Activated CD8-positive, alpha-beta memory T cell treated with anti-CD3 and anti-CD28 coated beads, Interleukin-2, amount 50 U/mL, for 1 hour (primary cell): ENCODE measurements around the gene MTO1.
A peak's percentile ranks its signal among the peaks of the same experiment; 100 is the strongest.
"Not testable (repeated sequence)": the region's sequence is repeated elsewhere in the genome, so short reads cannot be mapped to it uniquely, and the experiment has no call there.

ENCODE experiments used
- DNase-seq: peaks from one replicate; pipeline ENCODE4 v3.0.0-alpha.2; 2020; ENCODE audit errors: extremely low read depth

MTO1 gene

DNA sequence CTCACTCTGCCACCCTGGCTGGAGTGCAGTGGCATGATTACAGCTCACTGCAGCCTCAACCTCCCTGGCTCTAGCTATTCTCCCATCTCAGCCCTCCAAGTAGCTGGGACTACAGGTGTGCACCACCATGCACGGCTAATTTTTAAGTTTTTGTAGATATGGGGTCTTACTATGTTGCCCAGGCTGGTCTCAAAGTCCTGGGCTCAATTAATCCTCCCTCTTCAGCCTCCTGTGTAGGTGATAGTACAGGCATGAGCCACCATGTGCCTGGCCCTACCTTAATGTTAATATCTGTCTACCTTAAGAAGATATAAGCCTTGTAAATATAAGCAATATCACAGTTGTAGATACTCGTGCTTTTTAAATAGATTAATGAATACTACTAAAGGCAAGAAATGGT is 42.6 kb downstream of the MTO1 start:
- DNase-seq, result no peak

DNA sequence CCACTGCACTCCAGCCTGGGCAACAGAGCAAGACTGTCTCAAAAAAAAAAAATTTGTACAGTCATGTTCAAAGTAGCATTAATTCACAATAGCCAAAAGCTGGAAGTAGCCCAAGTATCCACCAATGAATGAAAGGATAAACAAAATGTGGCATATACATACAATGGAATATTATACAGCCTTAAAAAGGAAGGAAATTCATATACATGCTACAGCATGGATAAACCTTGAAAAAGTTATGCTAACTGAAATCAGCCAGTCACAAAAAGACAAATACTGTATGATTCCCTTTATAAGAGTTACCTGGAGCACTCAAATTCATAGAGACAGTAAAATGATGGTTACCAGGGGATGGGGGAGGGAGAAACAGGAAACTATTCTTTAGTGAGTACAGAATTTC is 43.6 kb downstream of the MTO1 start:
- DNase-seq, result no peak

DNA sequence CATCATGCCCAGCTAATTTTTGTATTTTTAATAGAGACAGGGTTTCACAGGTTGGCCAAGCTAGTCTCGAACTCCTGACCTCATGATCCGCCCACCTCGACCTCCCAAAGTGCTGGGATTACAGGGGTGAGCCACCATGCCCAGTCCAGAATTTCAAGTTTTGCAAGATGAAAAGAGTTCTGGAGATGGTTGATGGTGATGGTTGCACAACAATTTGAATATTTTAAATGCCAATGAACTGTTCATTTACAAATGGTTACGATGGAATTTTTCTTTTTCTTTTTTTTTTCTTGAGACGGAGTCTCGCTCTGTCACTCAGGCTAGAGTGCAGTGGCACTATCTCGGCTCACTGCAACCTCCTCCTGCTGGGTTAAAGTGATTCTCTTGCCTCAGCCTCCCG is 44.2 kb downstream of the MTO1 start:
- DNase-seq, result not testable (repeated sequence)

DNA sequence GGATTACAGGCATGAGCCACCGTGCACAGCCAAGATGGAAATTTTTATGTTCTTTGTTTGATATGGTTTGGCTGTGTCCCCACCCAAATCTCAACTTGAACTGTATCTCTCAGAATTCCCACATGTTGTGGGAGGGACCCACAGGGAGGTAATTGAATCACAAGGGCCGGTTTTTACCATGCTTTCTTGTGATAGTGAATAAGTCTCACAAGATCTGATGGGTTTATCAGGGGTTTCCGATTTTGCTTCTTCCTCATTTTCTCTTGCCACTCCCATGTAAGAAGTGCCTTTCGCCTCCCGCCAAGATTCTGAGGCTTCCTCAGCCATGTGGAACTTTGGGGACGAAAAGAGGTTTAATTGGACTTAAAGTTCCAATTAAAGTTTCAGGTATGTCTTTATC is 44.7 kb downstream of the MTO1 start:
- DNase-seq, result no peak

DNA sequence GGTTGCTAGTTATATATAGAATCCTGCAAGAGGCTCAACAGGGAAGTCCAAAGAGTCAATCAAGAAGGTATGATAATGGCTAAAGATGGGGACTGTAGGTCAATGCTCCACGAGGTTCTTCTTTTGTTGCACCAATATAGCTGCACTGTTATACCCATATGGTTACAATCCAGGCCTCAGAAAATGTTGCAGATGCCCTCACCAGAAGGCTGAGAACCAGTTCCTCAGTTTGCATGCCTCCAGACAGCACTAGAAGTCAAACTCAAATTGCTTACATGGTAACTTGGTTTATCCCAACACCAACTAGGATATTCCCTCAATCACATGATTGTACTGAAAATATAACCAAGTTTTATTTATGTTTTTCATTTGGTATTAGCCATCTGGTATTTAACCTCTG is 47.2 kb downstream of the MTO1 start:
- no peak for DNase-seq

DNA sequence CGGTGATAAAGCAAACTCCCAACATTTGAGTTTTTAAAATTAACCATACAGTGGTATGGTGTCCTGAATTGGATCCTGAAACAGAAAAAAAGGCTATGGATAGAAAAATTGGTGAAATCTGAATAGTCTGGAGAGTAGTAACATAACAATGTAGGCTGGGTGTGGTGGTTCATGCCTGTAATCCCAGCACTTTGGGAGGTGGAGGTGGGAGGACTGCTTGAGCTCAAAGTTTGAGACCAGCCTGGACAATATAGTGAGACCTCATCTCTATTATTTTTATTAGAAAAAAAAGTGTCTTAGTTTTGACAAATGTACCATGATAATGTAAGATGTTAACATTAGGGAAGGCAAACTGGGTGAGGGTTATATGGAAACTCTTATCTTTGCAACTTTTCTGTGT is 48.3 kb downstream of the MTO1 start:
- DNase-seq, result no peak

DNA sequence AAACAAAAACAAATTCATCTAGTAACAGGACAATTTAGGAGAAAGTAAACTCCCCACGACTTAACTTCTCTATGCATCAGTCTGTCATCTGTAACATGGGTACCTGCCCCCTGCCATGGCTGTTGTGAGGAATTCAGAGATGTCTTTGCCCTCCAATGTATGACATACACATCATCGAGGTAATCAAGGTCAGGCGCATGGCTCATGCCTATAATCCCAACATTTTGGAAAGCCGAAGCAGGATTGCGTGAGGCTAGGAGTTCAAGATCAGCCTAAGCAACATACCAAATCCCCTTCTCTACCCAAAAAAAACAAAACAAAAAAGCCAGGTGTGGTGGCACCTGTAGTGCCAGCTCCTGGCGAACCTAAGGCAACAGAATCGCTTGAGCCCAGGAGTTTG is 50.3 kb downstream of the MTO1 start:
- no peak for DNase-seq

DNA sequence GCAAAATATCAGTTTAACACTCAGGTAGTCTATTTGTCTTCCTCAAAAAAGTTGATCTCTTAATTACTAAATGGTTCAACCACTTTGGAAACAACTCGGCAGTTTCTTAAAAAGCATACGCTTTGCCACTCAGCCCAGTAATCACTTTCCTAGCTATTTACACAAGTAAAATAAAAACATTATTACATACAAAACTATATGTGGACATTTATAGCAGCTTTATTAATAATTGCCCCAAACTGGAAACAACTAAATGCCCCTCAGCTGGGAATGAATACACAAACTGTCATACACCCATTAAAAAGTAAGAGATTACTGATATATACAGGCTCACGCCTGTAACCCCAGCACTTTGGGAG is 51.9 kb downstream of the MTO1 start:
- DNase-seq, result no peak

DNA sequence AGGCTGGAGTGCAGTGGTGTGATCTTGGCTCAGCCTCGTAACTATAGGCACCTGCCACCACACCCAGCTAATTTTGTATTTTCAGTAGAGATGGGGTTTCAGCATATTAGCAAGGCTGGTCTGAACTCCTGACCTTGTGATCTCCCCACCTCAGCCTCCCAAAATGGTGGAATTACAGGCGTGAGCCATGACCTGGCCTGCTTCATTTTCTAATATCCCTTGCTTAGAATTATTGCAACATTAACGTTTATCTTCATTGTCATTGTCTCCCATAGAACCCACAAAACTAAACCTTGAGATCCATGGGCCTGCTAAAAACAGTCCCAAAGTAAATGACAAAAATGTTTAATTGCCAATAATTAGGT is 53.2 kb downstream of the MTO1 start:
- DNase-seq, result no peak

DNA sequence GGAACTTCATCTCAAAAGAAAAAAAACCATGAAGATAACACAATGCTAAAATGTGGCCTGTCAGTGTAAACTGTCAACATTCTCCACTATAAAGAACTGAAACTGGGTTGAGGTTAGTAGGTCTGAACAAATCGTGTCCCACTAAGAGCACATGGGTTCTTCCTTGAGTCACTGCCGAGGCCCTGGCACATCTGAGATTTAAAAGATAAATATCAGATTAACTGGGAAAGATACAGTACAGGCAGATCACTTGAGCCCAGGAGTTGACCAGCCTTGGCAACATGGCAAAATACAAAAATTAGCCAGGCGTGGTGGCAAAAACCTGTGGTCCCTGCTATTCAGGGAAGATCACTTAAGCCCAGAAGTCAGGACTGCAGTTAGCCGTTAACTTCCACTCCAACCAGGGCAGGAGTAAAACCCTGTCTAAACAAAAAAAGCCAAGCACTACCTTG is 53.7 kb downstream of the MTO1 start:
- no peak for DNase-seq

DNA sequence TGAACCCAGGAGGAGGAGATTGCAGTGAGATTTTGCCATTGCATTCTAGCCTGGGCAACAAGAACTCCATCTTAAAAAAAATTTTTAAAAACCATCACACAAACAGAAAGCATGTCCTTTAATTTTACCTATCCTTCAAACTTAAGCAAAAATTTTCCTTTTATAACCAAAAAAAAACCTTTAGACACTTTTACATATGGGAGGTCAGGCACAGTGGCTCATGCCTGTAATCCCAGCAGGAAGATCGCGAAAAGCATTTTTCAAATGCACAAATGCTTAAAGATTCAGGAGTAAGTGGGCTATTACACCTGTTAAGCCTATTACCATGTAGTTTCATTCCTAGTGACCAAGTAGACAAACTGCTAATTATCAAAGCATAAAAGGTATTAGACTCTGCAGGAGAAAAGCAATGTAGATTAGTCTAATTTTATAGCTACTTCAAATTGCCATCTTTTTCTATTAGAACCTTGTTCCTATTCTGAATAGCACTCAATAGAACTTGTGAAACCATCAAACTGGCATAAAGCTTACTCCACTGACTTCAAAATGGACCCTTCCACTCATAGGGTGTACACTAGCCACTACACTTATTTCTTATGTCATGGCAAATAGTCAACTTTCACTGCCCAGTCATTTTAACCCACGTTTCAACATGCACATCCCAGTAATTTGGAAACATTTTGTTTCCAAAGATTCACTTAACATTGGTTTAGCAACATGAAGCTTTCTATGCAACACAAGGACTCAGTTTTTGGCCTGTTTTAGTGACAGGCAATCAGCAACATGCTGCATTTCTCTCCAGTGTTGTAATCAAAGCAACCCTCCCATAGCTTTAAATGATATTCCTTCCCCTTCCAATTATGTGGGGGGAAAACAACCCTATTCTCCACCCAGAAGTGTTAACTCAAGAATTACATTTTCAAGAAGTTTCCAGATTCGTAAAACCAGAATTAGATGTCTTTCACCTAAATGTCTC is 55.3 kb downstream of the MTO1 start:
- no peak for DNase-seq

DNA sequence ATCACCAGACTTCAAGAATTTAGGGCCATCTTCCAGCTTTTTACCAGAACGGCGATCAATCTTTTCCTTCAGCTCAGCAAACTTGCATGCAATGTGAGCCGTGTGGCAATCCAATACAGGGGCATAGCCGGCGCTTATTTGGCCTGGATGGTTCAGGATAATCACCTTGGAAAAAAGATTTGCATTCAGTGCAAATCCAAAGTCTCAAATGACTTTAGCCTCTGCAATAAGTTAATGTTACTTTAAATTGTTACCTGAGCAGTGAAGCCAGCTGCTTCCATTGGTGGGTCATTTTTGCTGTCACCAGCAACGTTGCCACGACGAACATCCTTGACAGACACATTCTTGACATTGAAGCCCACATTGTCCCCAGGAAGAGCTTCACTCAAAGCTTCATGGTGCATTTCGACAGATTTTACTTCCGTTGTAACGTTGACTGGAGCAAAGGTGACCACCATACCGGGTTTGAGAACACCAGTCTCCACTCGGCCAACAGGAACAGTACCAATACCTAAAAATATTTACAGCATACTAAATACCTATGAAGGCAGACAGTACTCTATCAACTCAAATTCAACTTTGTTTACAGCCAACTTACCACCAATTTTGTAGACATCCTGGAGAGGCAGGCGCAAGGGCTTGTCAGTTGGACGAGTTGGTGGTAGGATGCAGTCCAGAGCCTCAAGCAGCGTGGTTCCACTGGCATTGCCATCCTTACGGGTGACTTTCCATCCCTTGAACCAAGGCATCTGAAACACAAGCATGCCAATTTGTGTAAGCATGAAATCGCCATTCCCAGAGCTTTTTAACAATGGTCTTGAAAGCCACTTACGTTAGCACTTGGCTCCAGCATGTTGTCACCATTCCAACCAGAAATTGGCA is 56.8 kb downstream of the MTO1 start:
- DNase-seq, result not testable (repeated sequence)

DNA sequence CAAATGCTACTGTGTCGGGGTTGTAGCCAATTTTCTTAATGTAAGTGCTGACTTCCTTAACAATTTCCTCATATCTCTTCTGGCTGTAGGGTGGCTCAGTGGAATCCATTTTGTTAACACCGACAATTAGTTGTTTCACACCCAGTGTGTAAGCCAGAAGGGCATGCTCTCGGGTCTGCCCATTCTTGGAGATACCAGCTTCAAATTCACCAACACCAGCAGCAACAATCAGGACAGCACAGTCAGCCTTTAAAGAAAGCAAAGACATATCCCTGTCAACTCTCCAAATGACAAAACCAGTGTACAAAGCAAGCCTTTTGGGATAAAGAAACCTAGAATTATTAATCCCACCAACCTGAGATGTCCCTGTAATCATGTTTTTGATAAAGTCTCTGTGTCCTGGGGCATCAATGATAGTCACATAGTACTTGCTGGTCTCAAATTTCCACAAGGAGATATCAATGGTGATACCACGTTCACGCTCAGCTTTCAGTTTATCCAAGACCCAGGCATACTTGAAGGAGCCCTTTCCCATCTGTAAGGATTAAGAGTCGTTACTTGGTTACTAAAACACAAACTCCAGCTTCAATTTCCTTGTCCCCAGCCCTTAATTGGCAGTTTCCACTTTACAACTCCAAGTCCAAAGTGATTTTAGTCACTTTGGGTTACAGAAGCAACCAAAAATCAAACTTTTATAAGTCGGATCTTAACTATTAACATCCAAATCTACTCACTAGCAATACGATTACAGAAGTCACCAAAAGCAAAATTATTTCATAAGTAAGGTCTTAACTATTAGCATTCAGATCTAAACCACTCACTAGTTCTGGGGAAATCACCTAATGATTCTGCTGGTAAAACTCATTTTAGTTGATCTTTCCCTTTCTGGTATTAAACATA is 57.7 kb downstream of the MTO1 start:
- not testable (repeated sequence) for DNase-seq

DNA sequence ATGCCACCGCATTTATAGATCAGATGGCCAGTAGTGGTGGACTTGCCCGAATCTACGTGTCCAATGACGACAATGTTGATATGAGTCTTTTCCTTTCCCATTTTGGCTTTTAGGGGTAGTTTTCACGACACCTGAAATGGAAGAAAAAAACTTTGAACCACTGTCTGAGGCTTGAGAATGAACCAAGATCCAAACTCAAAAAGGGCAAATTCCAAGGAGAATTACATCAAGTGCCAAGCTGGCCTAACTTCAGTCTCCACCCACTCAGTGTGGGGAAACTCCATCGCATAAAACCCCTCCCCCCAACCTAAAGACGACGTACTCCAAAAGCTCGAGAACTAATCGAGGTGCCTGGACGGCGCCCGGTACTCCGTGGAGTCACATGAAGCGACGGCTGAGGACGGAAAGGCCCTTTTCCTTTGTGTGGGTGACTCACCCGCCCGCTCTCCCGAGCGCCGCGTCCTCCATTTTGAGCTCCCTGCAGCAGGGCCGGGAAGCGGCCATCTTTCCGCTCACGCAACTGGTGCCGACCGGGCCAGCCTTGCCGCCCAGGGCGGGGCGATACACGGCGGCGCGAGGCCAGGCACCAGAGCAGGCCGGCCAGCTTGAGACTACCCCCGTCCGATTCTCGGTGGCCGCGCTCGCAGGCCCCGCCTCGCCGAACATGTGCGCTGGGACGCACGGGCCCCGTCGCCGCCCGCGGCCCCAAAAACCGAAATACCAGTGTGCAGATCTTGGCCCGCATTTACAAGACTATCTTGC is 58.6 kb downstream of the MTO1 start:
- peak; percentile 51 for DNase-seq

DNA sequence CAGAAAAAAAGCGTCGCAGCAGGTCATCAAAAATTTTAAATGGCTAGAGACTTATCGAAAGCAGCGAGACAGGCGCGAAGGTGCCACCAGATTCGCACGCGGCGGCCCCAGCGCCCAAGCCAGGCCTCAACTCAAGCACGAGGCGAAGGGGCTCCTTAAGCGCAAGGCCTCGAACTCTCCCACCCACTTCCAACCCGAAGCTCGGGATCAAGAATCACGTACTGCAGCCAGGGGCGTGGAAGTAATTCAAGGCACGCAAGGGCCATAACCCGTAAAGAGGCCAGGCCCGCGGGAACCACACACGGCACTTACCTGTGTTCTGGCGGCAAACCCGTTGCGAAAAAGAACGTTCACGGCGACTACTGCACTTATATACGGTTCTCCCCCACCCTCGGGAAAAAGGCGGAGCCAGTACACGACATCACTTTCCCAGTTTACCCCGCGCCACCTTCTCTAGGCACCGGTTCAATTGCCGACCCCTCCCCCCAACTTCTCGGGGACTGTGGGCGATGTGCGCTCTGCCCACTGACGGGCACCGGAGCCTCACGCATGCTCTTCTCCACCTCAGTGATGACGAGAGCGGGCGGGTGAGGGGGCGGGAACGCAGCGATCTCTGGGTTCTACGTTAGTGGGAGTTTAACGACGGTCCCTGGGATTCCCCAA is 59.3 kb downstream of the MTO1 start, which contains the start of gene EEF1A1:
Gene EEF1A1, minus strand, starts transcription at position 345 of the 663 bp plus-strand sequence. CDS start 1,006 bp downstream, outside the sequence.
- DNase-seq, result peak; percentile 99

DNA sequence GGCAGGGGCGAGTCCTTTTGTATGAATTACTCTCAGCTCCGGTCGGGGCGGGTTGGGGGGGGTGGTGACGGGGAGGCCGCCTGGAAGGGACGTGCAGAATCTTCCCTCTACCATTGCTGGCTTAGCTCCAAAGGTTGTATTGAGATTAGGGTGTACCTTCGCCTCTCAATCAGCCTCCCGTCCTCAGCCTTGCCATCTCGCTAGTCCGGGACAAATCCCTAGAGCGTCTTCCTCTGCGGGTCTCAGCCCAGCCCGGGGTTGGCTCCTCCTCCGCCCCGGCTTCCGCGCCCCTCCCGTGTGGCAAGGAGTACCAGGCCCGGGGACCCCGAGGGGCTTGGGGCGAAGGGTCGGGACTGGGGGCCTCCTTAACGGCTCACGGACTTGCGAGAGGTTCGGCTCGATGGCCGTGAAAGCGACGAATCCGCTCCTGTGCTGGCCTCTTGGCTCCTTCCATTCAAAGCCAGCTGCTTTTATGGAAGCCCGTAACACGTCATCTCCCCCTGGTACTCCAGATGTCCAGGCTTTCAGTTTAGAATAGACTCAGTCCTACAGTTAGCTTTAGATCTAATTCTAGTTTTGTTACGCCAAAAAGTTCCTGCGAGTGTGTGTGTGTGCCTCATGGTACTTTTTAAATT is 59.9 kb downstream of the MTO1 start:
- DNase-seq, result no peak

DNA sequence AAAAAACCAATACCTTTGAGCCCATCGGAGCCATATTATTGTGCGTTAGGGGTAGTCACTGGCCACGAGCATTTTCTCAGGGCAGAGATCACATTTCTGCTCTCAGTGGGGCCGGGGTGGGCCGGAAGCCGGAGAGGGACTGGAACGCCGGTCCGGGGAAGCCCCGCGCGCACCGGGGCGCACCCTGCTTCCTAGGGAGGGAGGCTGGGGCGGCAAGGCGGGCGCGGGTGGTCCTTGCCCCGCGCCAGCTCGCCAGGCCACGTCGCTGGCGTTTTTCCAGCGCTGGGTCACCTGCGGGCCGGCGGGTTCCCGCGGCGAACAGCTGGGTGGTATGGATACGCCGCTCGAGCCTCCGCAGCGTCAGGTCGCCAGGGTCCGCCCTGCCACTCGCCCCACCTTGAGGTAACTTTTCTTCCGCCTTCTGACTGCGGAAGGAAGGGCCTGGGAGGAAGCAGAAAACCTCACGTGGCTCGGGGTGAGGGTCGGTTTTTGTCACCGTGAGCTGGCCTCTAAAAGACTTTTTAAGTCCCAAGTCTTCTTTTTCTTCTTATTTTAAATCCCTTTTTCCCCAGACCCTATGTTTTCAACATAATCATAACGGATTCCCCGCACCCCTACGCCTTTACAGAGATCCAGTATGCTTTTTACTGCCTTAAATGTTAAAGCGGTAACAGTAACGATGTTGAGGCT is 62.0 kb downstream of the MTO1 start:
- DNase-seq, result no peak

DNA sequence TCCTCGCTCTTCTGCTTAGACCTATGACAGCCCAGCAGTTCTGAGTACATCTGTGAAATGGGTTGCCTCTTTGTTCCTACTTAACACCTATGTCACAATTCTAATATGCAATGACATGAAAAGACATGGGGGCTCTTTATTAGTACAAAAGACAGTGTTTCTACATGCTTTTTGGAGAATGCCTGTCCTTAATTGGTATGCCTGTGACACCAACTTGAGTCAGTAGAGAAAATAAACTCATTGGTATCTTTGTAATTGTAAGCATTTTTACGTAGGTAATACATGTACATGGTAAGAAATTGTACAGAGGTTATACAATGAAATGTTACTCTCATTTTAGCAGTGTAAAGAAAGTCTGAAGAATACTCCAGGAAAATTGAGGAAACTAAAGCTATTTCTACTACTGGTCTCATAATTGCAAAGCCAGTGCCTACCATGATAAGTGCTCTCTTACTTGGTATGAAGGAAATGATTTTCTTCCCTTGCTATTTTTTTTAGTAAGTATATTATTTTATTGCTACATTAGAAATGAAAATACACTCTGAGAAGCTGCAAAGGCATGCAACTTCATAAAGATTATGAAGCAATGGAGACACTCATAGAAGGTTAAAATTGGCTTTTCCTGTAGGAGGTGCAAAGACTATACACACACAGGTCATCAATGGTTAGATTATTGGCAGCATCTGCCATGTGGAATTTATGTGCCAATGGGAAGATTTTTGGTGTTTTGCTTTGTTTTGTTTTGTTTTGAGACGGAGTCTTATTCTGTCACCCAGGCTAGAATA is 64.2 kb downstream of the MTO1 start:
- no peak for DNase-seq
